Measurements from ENCODE around the gene TCHP. TPM values are rescaled to one million over a fixed set of nuclear protein-coding genes. Genes with fewer than 3 reads are reported as not detected.
A peak's percentile ranks its signal among the peaks of the same experiment; 100 is the strongest.

The TCHP gene
- total and polyA plus RNA-seq, 2 of the 13 experiments (the other 11 are each of a cell fraction or from before 2014, with no cell fraction given) = 6.7 to 12.2 TPM

DNA sequence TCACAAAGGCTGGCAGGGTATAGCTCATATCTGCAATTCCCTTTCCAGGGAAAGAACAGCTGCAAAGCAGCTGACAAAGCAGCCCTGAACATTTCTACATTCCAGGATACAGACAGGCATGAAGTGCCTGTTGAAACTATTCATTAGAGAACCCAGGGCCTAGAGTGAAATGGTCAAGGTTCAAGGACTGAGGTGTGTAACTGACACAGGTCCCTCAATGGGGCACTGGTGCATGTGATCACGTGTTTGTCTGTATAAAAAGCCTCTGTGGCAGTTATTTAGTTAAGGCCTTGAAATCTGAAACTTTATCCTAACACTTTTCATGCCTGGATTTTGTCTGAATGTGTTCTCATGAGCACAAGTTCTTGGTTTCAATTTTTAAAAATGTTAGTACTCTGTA lies 49.0 kb downstream of the TCHP start (continued):
- TF ChIP-seq, protein P1, sequence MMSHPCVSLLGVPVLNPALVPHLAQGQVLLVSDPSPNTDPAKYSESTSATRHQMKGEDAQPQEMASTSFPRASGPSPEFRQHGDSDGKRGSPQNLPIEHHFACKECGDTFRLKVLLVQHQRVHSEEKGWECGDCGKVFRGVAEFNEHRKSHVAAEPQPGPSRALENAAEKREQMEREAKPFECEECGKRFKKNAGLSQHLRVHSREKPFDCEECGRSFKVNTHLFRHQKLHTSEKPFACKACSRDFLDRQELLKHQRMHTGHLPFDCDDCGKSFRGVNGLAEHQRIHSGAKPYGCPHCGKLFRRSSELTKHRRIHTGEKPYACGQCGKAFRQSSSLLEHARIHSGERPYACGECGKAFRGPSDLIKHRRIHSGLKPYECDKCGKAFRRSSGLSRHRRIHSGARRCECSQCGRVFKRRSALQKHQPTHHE (CRISPR knock-in tag; IDR thresholded peaks at IDR 0.05; ENCODE audit: borderline replicate concordance) = no peak
- TF ChIP-seq NFATC3 (CRISPR knock-in tag; IDR thresholded peaks at IDR 0.05) (no peak), ZNF572 (CRISPR knock-in tag; IDR thresholded peaks at IDR 0.05) (no peak), IKZF4 (CRISPR knock-in tag; IDR thresholded peaks at IDR 0.05; ENCODE audit: borderline replicate concordance, low read depth, not compliant biosample characterization) (no peak), MEIS2 (CRISPR knock-in tag; IDR thresholded peaks at IDR 0.05) (peak; percentile 89), ASH2L (IDR thresholded peaks at IDR 0.05; ENCODE audit: insufficient read length, low read depth, low read length) (peak; percentile 74), ZNF567 (CRISPR knock-in tag; IDR thresholded peaks at IDR 0.05; ENCODE audit: borderline replicate concordance) (no peak), ZNF232 (CRISPR knock-in tag; IDR thresholded peaks at IDR 0.05; ENCODE audit: borderline replicate concordance) (no peak), ZNF782 (CRISPR knock-in tag; IDR thresholded peaks at IDR 0.05; ENCODE audit: borderline replicate concordance) (no peak), ZNF431 (CRISPR knock-in tag; IDR thresholded peaks at IDR 0.05; ENCODE audit: borderline replicate concordance, low read depth) (no peak), GABPA (IDR thresholded peaks at IDR 0.05; ENCODE audit: low read depth, low read length) (no peak), GABPA (CRISPR knock-in tag; IDR thresholded peaks at IDR 0.05; ENCODE audit: low read depth) (no peak), RBFOX2 (IDR thresholded peaks at IDR 0.05; ENCODE audit: low read depth, low read length) (no peak), ZNF136 (CRISPR knock-in tag; IDR thresholded peaks at IDR 0.05; ENCODE audit: low read depth) (no peak), ZNF580 (CRISPR knock-in tag; IDR thresholded peaks at IDR 0.05; ENCODE audit: borderline replicate concordance, low read depth) (peak; percentile 23; the same call in 1 of the 2 replicates), NR2F1 (CRISPR knock-in tag; IDR thresholded peaks at IDR 0.05) (peak; percentile 70 to 85), ZNF451 (CRISPR knock-in tag; IDR thresholded peaks at IDR 0.05) (no peak), ZNF263 (CRISPR knock-in tag; IDR thresholded peaks at IDR 0.05) (no peak), ZNF335 (CRISPR knock-in tag; IDR thresholded peaks at IDR 0.05) (0 out of 2 replicates have a peak, but pooled peaks have one; percentile 65), CREB1 (IDR thresholded peaks at IDR 0.05) (no peak; the same call in 1 of the 2 replicates), CREB1 (CRISPR knock-in tag; IDR thresholded peaks at IDR 0.05) (peak; percentile 76), ZNF878 (CRISPR knock-in tag; IDR thresholded peaks at IDR 0.05) (no peak), ZNF101 (CRISPR knock-in tag; IDR thresholded peaks at IDR 0.05; ENCODE audit: borderline replicate concordance, low read depth) (no peak), HIVEP1 (CRISPR knock-in tag; IDR thresholded peaks at IDR 0.05) (no peak)
- TF ChIP-seq, protein P2, sequence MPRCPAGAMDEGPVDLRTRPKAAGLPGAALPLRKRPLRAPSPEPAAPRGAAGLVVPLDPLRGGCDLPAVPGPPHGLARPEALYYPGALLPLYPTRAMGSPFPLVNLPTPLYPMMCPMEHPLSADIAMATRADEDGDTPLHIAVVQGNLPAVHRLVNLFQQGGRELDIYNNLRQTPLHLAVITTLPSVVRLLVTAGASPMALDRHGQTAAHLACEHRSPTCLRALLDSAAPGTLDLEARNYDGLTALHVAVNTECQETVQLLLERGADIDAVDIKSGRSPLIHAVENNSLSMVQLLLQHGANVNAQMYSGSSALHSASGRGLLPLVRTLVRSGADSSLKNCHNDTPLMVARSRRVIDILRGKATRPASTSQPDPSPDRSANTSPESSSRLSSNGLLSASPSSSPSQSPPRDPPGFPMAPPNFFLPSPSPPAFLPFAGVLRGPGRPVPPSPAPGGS (CRISPR knock-in tag; IDR thresholded peaks at IDR 0.05) = no peak
- TF ChIP-seq, protein P3, sequence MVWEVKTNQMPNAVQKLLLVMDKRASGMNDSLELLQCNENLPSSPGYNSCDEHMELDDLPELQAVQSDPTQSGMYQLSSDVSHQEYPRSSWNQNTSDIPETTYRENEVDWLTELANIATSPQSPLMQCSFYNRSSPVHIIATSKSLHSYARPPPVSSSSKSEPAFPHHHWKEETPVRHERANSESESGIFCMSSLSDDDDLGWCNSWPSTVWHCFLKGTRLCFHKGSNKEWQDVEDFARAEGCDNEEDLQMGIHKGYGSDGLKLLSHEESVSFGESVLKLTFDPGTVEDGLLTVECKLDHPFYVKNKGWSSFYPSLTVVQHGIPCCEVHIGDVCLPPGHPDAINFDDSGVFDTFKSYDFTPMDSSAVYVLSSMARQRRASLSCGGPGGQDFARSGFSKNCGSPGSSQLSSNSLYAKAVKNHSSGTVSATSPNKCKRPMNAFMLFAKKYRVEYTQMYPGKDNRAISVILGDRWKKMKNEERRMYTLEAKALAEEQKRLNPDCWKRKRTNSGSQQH (CRISPR knock-in tag; IDR thresholded peaks at IDR 0.05; ENCODE audit: low read depth) = no peak
- TF ChIP-seq, protein P4, sequence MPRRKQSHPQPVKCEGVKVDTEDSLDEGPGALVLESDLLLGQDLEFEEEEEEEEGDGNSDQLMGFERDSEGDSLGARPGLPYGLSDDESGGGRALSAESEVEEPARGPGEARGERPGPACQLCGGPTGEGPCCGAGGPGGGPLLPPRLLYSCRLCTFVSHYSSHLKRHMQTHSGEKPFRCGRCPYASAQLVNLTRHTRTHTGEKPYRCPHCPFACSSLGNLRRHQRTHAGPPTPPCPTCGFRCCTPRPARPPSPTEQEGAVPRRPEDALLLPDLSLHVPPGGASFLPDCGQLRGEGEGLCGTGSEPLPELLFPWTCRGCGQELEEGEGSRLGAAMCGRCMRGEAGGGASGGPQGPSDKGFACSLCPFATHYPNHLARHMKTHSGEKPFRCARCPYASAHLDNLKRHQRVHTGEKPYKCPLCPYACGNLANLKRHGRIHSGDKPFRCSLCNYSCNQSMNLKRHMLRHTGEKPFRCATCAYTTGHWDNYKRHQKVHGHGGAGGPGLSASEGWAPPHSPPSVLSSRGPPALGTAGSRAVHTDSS (CRISPR knock-in tag; conservative IDR thresholded peaks at IDR 0.05) = no peak

All from HepG2 (cell line).